Measurements from ENCODE around the gene FAT4. TPM values are rescaled to one million over a fixed set of nuclear protein-coding genes. Genes with fewer than 3 reads are reported as not detected.

Gene FAT4
- total and polyA plus RNA-seq, 2 donors (not counting 1 experiment from before 2014, with no cell fraction given): 0.02 TPM; not detected in 1

- H2AFZ ChIP-seq (ENCODE audit: insufficient read depth, low read depth, low read length, poor library complexity, severe bottlenecking): no peak overlapping the region
- H3K36me3 ChIP-seq (replicated peaks in 1 of 2; ENCODE audit: control extremely low read depth in 1 of 2, control insufficient read depth in 1 of 2, extremely low read depth in 1 of 2, insufficient read depth in 2 of 2, low read length in 1 of 2): no peaks in the 10 kb centered on the region
- no peak overlapping the region for H3K27ac ChIP-seq (ENCODE audit: low read length in 2 of 2)
- no peaks in the 10 kb centered on the region for H3K79me2 ChIP-seq (ENCODE audit: control insufficient read depth, insufficient read depth, low read length)
- no peaks in the 10 kb centered on the region for H3K4me1 Mint-ChIP-seq
- ChIA-PET CTCF (no interaction called here), POLR2A (no interaction called here)
- TF ChIP-seq EZH2 (IDR thresholded peaks at IDR 0.05; ENCODE audit: borderline replicate concordance, insufficient read depth, low read depth, low read length, poor library complexity, severe bottlenecking) (no peak), CTCF (IDR thresholded peaks at IDR 0.05) (no peak)
- no peak overlapping the region for H3K4me2 ChIP-seq (replicated peaks; ENCODE audit: low read depth, low read length, poor library complexity, severe bottlenecking)
- ATAC-seq (ENCODE audit: low read depth) (no peak), DNase-seq (no peak)
- no peak overlapping the region for H3K9ac ChIP-seq (ENCODE audit: low read length)
- H3K4me3 Mint-ChIP-seq: no peak overlapping the region
- no peaks in the 10 kb centered on the region for H3K4me1 ChIP-seq (ENCODE audit: control insufficient read depth in 2 of 2, insufficient read depth in 2 of 2, low read length in 2 of 2)
- H3K27ac Mint-ChIP-seq: no peak overlapping the region
- H3K27me3 Mint-ChIP-seq: no peaks in the 10 kb centered on the region
- peaks cover 0 to 8% (median 0%) of the 10 kb centered on the region in 3 donors for H3K9me3 ChIP-seq (ENCODE audit: control extremely low read depth in 1 of 3, control insufficient read depth in 2 of 3, insufficient read depth in 1 of 3, low read length in 2 of 3)
- no peak overlapping the region for H3K4me3 ChIP-seq (ENCODE audit: control extremely low read depth in 1 of 5, extremely low read depth in 1 of 5, insufficient read depth in 1 of 5, low read depth in 2 of 5, low read length in 4 of 5)
- intact Hi-C loops (cut with micrococcal nuclease): no loop called here
- no peaks in the 10 kb centered on the region for H3K27me3 ChIP-seq (replicated peaks in 1 of 4; ENCODE audit: control extremely low read depth in 1 of 4, control insufficient read depth in 3 of 4, insufficient read depth in 4 of 4, low read length in 3 of 4)
- no peaks in the 10 kb centered on the region for H3K9me3 Mint-ChIP-seq (ENCODE audit: insufficient read depth)
- 99% methylated on average over 29 of the region's 34 CpGs for WGBS (ENCODE audit: insufficient coverage)
- H4K20me1 ChIP-seq (ENCODE audit: control insufficient read depth, insufficient read depth, low read length, poor library complexity, severe bottlenecking): no peaks in the 10 kb centered on the region
Measured at GRCh38 chr4:125280892-125281403, 33.8 kb upstream of the FAT4 start.

DNA sequence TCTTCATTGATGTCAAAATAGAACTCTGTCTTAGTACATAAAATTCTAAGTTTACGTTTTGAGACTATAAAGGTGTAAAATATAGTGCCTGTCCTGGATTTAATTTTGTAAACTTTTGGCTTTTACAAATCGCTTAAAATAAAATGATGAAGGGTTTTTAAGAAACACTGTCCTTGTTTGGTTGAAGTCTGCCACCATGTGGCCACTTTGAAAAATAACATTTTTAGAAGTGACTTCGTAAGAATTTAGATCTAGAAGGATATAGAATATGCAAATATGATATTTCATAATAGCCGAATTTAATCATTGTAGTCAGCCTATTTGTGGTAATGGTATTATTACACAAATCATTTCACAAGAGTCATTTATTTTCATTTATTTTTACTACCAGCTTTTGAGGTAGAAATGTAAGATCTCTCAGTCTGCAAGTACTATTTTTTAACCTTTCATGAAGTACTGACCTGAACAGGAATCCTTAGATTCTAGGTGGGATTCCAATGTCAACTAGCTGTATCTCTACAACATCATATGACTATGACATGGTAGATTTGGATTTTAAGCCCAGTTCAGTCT, 31.0 kb upstream of the FAT4 start:
- ChIA-PET CTCF (interaction anchor here (1.7 kb wide), 1 partner anchor 950 kb away, joined by 9 read pairs; no protein-coding TSS in a partner anchor), POLR2A (no interaction called here)
- DNase-seq: no peak
- no peak overlapping the region for H3K4me3 Mint-ChIP-seq
- Histone ChIP-seq H3K4me3 (ENCODE audit: control extremely low read depth in 1 of 5, extremely low read depth in 1 of 5, insufficient read depth in 1 of 5, low read depth in 2 of 5, low read length in 4 of 5) (no peak overlapping the region), H3K9me3 (ENCODE audit: control extremely low read depth in 1 of 3, control insufficient read depth in 2 of 3, insufficient read depth in 1 of 3, low read length in 2 of 3) (peaks cover 0 to 8% (median 0%) of the 10 kb centered on the region in 3 donors), H3K9ac (ENCODE audit: low read length) (no peak overlapping the region), H3K4me2 (replicated peaks; ENCODE audit: low read depth, low read length, poor library complexity, severe bottlenecking) (no peak overlapping the region), H3K27ac (ENCODE audit: low read length in 2 of 2) (no peak overlapping the region), H3K79me2 (ENCODE audit: control insufficient read depth, insufficient read depth, low read length) (no peaks in the 10 kb centered on the region), H2AFZ (ENCODE audit: insufficient read depth, low read depth, low read length, poor library complexity, severe bottlenecking) (no peak overlapping the region), H4K20me1 (ENCODE audit: control insufficient read depth, insufficient read depth, low read length, poor library complexity, severe bottlenecking) (no peaks in the 10 kb centered on the region), H3K4me1 (ENCODE audit: control insufficient read depth in 2 of 2, insufficient read depth in 2 of 2, low read length in 2 of 2) (no peaks in the 10 kb centered on the region), H3K36me3 (replicated peaks in 1 of 2; ENCODE audit: control extremely low read depth in 1 of 2, control insufficient read depth in 1 of 2, extremely low read depth in 1 of 2, insufficient read depth in 2 of 2, low read length in 1 of 2) (no peaks in the 10 kb centered on the region), H3K27me3 (replicated peaks in 1 of 4; ENCODE audit: control extremely low read depth in 1 of 4, control insufficient read depth in 3 of 4, insufficient read depth in 4 of 4, low read length in 3 of 4) (no peaks in the 10 kb centered on the region)
- TF ChIP-seq CTCF (IDR thresholded peaks at IDR 0.05) (peak; percentile 61), EZH2 (IDR thresholded peaks at IDR 0.05; ENCODE audit: borderline replicate concordance, insufficient read depth, low read depth, low read length, poor library complexity, severe bottlenecking) (no peak)
- no CpG with 5 or more reads among the region's 4 CpGs for WGBS (ENCODE audit: insufficient coverage)
- no peak for ATAC-seq (ENCODE audit: low read depth)
- H3K9me3 Mint-ChIP-seq (ENCODE audit: insufficient read depth): no peaks in the 10 kb centered on the region
- H3K4me1 Mint-ChIP-seq: no peaks in the 10 kb centered on the region
- intact Hi-C loops (cut with micrococcal nuclease): no loop called here
- H3K27ac Mint-ChIP-seq: no peak overlapping the region
- H3K27me3 Mint-ChIP-seq: no peaks in the 10 kb centered on the region

All from B cell (primary cell).